Loucy (cell line): ENCODE data around the gene BICD1.

ENCODE experiments used
- H2AFZ ChIP-seq: fragments of 200-600 bp; sonication (generic); 2 replicates; pipeline ENCODE4 v1.6.0; 2016; ENCODE audit warnings: antibody characterized with exemption, mild to moderate bottlenecking, low read length, moderate library complexity
- H3F3A ChIP-seq: fragments of 200-600 bp; 2 replicates; pipeline ENCODE4 v1.6.0; 2016; ENCODE audit warnings: antibody characterized with exemption, low read depth, mild to moderate bottlenecking
- H3K27me3 ChIP-seq: fragments of 200-600 bp; sonication (generic); 2 replicates; pipeline ENCODE4 v1.6.1; 2014; ENCODE audit warnings: low read length, mild to moderate bottlenecking; ENCODE audit not compliant: insufficient read depth, poor library complexity, severe bottlenecking
- H3K36me3 ChIP-seq: fragments of 200-600 bp; sonication (generic); 2 replicates; pipeline ENCODE4 v1.6.1; 2016; ENCODE audit warnings: low read length; ENCODE audit not compliant: insufficient read depth
- H3K4me1 ChIP-seq: fragments of 200-600 bp; sonication (generic); 2 replicates; pipeline ENCODE4 v1.5.1; 2014; ENCODE audit warnings: low read length, mild to moderate bottlenecking; ENCODE audit not compliant: insufficient read depth, poor library complexity, severe bottlenecking
- H3K4me2 ChIP-seq: fragments of 200-600 bp; sonication (generic); 2 replicates; pipeline ENCODE4 v1.6.0; 2014; ENCODE audit warnings: antibody characterized with exemption, low read length, low read depth, mild to moderate bottlenecking; ENCODE audit not compliant: poor library complexity, severe bottlenecking
- H3K4me3 ChIP-seq: fragments of 200-600 bp; sonication (generic); 2 replicates; pipeline ENCODE4 v1.5.1; 2014; ENCODE audit warnings: low read length, mild to moderate bottlenecking, mixed read lengths; ENCODE audit not compliant: poor library complexity, severe bottlenecking
- H3K79me2 ChIP-seq: fragments of 200-600 bp; sonication (generic); 2 replicates; pipeline ENCODE4 v1.6.1; 2014; ENCODE audit warnings: low read length; ENCODE audit not compliant: insufficient read depth
- H3K9ac ChIP-seq: fragments of 200-600 bp; sonication (generic); 2 replicates; pipeline ENCODE4 v1.6.0; 2014; ENCODE audit warnings: mild to moderate bottlenecking, low read depth, low read length, moderate library complexity; ENCODE audit not compliant: poor library complexity, severe bottlenecking
- H3K9me2 ChIP-seq: fragments of 200-600 bp; sonication (generic); replicated peaks from 2 replicates; pipeline ENCODE4 v1.6.1; 2016; ENCODE audit warnings: low read depth, low read length, mixed read lengths
- H3K9me3 ChIP-seq: fragments of 200-600 bp; sonication (generic); 2 replicates; pipeline ENCODE4 v1.6.1; 2014; ENCODE audit warnings: mild to moderate bottlenecking, antibody characterized with exemption, low read length, low read depth; ENCODE audit not compliant: insufficient read depth
- H4K20me1 ChIP-seq: fragments of 200-600 bp; sonication (generic); 2 replicates; pipeline ENCODE4 v1.6.0; 2014; ENCODE audit warnings: antibody characterized with exemption, low read length, mild to moderate bottlenecking; ENCODE audit not compliant: insufficient read depth, poor library complexity, severe bottlenecking
- CTCF ChIP-seq: fragments of 200-600 bp; sonication (generic); conservative IDR thresholded peaks from 2 replicates; pipeline ENCODE4 v1.5.1; 2014; ENCODE audit warnings: mild to moderate bottlenecking, antibody characterized with exemption, low read length
- EZH2phosphoT487 ChIP-seq: fragments of 200-600 bp; IDR thresholded peaks from 2 replicates; pipeline ENCODE4 v1.6.1; 2018; ENCODE audit warnings: antibody characterized with exemption, mild to moderate bottlenecking, moderate library complexity, borderline replicate concordance

Gene BICD1

GRCh38 chr12:32146074-32146873 lies 39.6 kb downstream of the BICD1 start:
- TF ChIP-seq EZH2phosphoT487: no peak
- no peak for TF ChIP-seq CTCF
- no peaks in the 10 kb centered on the region for H3F3A ChIP-seq
- H3K36me3 ChIP-seq: no peaks in the 10 kb centered on the region
- H3K27me3 ChIP-seq: no peaks in the 10 kb centered on the region
- no peak overlapping the region for H3K4me3 ChIP-seq
- H3K4me1 ChIP-seq: peaks cover 2% of the 10 kb centered on the region
- H3K9me2 ChIP-seq: no peaks in the 10 kb centered on the region
- no peak overlapping the region for H3K9ac ChIP-seq
- no peaks in the 10 kb centered on the region for H3K9me3 ChIP-seq
- peaks cover 13% of the 10 kb centered on the region; the same call in 1 of the 2 replicates for H3K79me2 ChIP-seq
- no peak overlapping the region for H2AFZ ChIP-seq
- H3K4me2 ChIP-seq: no peak overlapping the region
- H4K20me1 ChIP-seq: no peaks in the 10 kb centered on the region

GRCh38 chr12:32148372-32148771 lies 41.7 kb downstream of the BICD1 start:
- Histone ChIP-seq H3K79me2 (peaks cover 12% of the 10 kb centered on the region; the same call in 1 of the 2 replicates), H3F3A (no peaks in the 10 kb centered on the region), H3K9me2 (no peaks in the 10 kb centered on the region)

GRCh38 chr12:32149489-32149888 lies 42.8 kb downstream of the BICD1 start:
- Histone ChIP-seq H3K4me2 (no peak overlapping the region), H2AFZ (no peak overlapping the region), H3K9me3 (no peaks in the 10 kb centered on the region), H4K20me1 (no peaks in the 10 kb centered on the region), H3K9ac (no peak overlapping the region), H3K36me3 (no peaks in the 10 kb centered on the region), H3K9me2 (no peaks in the 10 kb centered on the region), H3K4me1 (peaks cover 2% of the 10 kb centered on the region), H3K4me3 (no peak overlapping the region), H3K79me2 (peaks cover 5% of the 10 kb centered on the region; the same call in 1 of the 2 replicates), H3F3A (no peaks in the 10 kb centered on the region), H3K27me3 (no peaks in the 10 kb centered on the region)
- TF ChIP-seq CTCF (no peak), EZH2phosphoT487 (no peak)

More at GRCh38 chr12:32148372-32148771, 41.7 kb downstream of the BICD1 start:
- Histone ChIP-seq H3K4me2 (no peak overlapping the region), H4K20me1 (no peaks in the 10 kb centered on the region), H3K9ac (no peak overlapping the region), H3K4me3 (no peak overlapping the region), H3K9me3 (no peaks in the 10 kb centered on the region), H2AFZ (no peak overlapping the region), H3K36me3 (no peaks in the 10 kb centered on the region), H3K27me3 (no peaks in the 10 kb centered on the region), H3K4me1 (peaks cover 2% of the 10 kb centered on the region)
- TF ChIP-seq CTCF (no peak), EZH2phosphoT487 (no peak)
